Measurements from ENCODE around the gene HEXB. TPM values are rescaled to one million over a fixed set of nuclear protein-coding genes. Genes with fewer than 3 reads are reported as not detected.
A peak's percentile ranks its signal among the peaks of the same experiment; 100 is the strongest.

HEXB gene
- total and polyA plus RNA-seq, 9 of the 15 experiments (the other 6 are each of a cell fraction or from before 2014, with no cell fraction given), result 22.9 to 158 (median 108) TPM

- peaks cover 8 to 12% of the 10 kb centered on the region in 2 experiments; a peak in 4 of 5 replicates for H3K4me1 ChIP-seq (replicated peaks in 1 of 2; ENCODE audit: control insufficient read depth in 2 of 2, insufficient read depth in 2 of 2, low read length in 2 of 2)
- H3K4me2 ChIP-seq (ENCODE audit: insufficient read depth, low read length), result peak within 1 kb of the TSS; percentile 93
- H4K20me1 ChIP-seq (replicated peaks; ENCODE audit: control insufficient read depth, insufficient read depth, low read length), result peaks cover 6% of the 10 kb centered on the region; the same call in 1 of the 2 replicates
- FAIRE-seq (peak; percentile 89), DNase-seq (ENCODE audit: extremely low read depth in 1 of 4, low spot score in 3 of 4) (peak; percentile 71 to 95 (median 76)), ATAC-seq (peak; percentile 93)
- ChIA-PET CTCF (ENCODE audit: low intra/inter-chr PET ratio) (interaction anchor here (1.9 kb wide), 1 partner anchor 153 kb away, joined by 6 read pairs; no protein-coding TSS in a partner anchor), POLR2A (interaction anchor here (1.0 to 1.5 kb wide), 2 partner anchors 12 to 34 kb away, joined by 3 to 5 read pairs; no protein-coding TSS in a partner anchor)
- no peaks in the 10 kb centered on the region for H3K27me3 ChIP-seq (ENCODE audit: control insufficient read depth in 2 of 2, insufficient read depth in 2 of 2, low read length in 2 of 2)
- intact Hi-C loops (cut with micrococcal nuclease), result loop anchor here (1.0 to 5.0 kb wide), 2 partner anchors 136 to 150 kb away; no protein-coding TSS in a partner anchor
- H3K79me2 ChIP-seq (ENCODE audit: control insufficient read depth, insufficient read depth, low read length), result peaks cover 55% of the 10 kb centered on the region
- under 1% methylated on average over 50 of the region's 54 CpGs for WGBS (ENCODE audit: insufficient coverage, low coverage, missing lambda C conversion rate)
- H3K4me3 ChIP-seq, result peak within 1 kb of the TSS; percentile 87
- H3K36me3 ChIP-seq (ENCODE audit: control insufficient read depth, insufficient read depth, low read length), result peaks cover 65% of the 10 kb centered on the region
- H2AFZ ChIP-seq (ENCODE audit: low read depth, low read length), result peak within 1 kb of the TSS; percentile 98
- peak within 1 kb of the TSS; percentile 85 to 98 for H3K9ac ChIP-seq (ENCODE audit: insufficient read depth in 1 of 2, low read depth in 2 of 2, low read length in 2 of 2)
- in situ Hi-C loops (cut with MboI), result no loop called here
- H3K9me3 ChIP-seq (replicated peaks; ENCODE audit: control insufficient read depth, insufficient read depth, low read depth, low read length), result no peaks in the 10 kb centered on the region
- no TSS peak for BruUV-seq (replicated peaks)
- H3K27ac ChIP-seq (ENCODE audit: extremely low read depth, low read depth, low read length), result peak within 1 kb of the TSS; percentile 83
- H3K9me1 ChIP-seq (ENCODE audit: control insufficient read depth, insufficient read depth, low read length), result no peaks in the 10 kb centered on the region
- TF ChIP-seq ZBTB12 (CRISPR knock-in tag; IDR thresholded peaks at IDR 0.05), result no peak
- no peak for TF ChIP-seq NCOA6 (IDR thresholded peaks at IDR 0.05)
- no peak for TF ChIP-seq CTCF (IDR thresholded peaks at IDR 0.05 in 2 of 3, conservative IDR thresholded peaks at IDR 0.05 in 1 of 3; ENCODE audit: insufficient read depth in 2 of 3, low read depth in 1 of 3, low read length in 3 of 3)
- TF ChIP-seq ZNF830 (CRISPR knock-in tag; IDR thresholded peaks at IDR 0.05), result no peak
- no peak for TF ChIP-seq YBX1 (IDR thresholded peaks at IDR 0.05)
- TF ChIP-seq MED1 (CRISPR knock-in tag; IDR thresholded peaks at IDR 0.05; ENCODE audit: borderline replicate concordance), result no peak
- no peak for TF ChIP-seq RFX5 (IDR thresholded peaks at IDR 0.05; ENCODE audit: low read depth, low read length)
- no peak for TF ChIP-seq ZNF436 (CRISPR knock-in tag; IDR thresholded peaks at IDR 0.05)
- no peak for TF ChIP-seq HMBOX1 (IDR thresholded peaks at IDR 0.05)
- no peak for TF ChIP-seq BRCA1 (IDR thresholded peaks at IDR 0.05)
- TF ChIP-seq BRCA1 (CRISPR knock-in tag; IDR thresholded peaks at IDR 0.05), result peak; percentile 59; the same call in 1 of the 2 replicates
- TF ChIP-seq ETV1 (tag; conservative IDR thresholded peaks at IDR 0.05; ENCODE audit: low read depth), result peak; percentile 98
- no peak for TF ChIP-seq NR4A1 (CRISPR knock-in tag; IDR thresholded peaks at IDR 0.05)
- 0 out of 2 replicates have a peak, but pooled peaks have one; percentile 43 for TF ChIP-seq NR4A1 (tag; IDR thresholded peaks at IDR 0.05)
- TF ChIP-seq POLR3A (IDR thresholded peaks at IDR 0.05; ENCODE audit: borderline replicate concordance, extremely low read depth, insufficient read depth, insufficient read length), result no peak
- no peak for TF ChIP-seq FOXK1 (CRISPR knock-in tag; IDR thresholded peaks at IDR 0.05; ENCODE audit: borderline replicate concordance)
- TF ChIP-seq STAT5A (IDR thresholded peaks at IDR 0.05; ENCODE audit: borderline replicate concordance, low read length), result no peak
- peak; percentile 34 to 49; a peak in 3 of 4 replicates for TF ChIP-seq SIX5 (IDR thresholded peaks at IDR 0.05; ENCODE audit: borderline replicate concordance in 1 of 2, insufficient read depth in 1 of 2, low read depth in 1 of 2, low read length in 2 of 2)
Measured at GRCh38 chr5:74766849-74767578, 82.0 kb downstream of the HEXB start, which contains the start of the genes GFM2 and NSA2. TSS of gene GFM2 (minus strand) at chr5:74767117. CDS start at chr5:74763742, 3,375 bp downstream. TSS of gene NSA2 (plus strand) at chr5:74767249. CDS start at chr5:74767361, 112 bp downstream.
